Panc1 (cell line): ENCODE data around the gene FGF21. TPM values are rescaled to one million over a fixed set of nuclear protein-coding genes. Genes with fewer than 3 reads are reported as not detected.
A peak's percentile ranks its signal among the peaks of the same experiment; 100 is the strongest.

Experiments used
- ATAC-seq: fragments of 200-7000 bp; cut with Tn5 transposase; 2 replicates; pipeline ENCODE4 v1.9.1; 2020; ENCODE audit warnings: mild to moderate bottlenecking, moderate library complexity
- BruUV-seq: library from RNA; stranded (reverse); fragments of 400-500 nt; replicated peaks from 2 replicates; lab custom pipeline; 2021; lab: Mats Ljungman, UMichigan
- CTCF ChIA-PET: fragments of 300-600 bp; sonication (Branson Sonifier 250); formaldehyde crosslinking; loops from one replicate; lab custom pipeline; 2022; ENCODE audit warnings: antibody characterized with exemption; lab: Charles Lee
- POLR2A ChIA-PET: fragments of 300-600 bp; sonication (Branson Sonifier 250); formaldehyde crosslinking; loops from one replicate; lab custom pipeline; 2022; ENCODE audit warnings: antibody characterized with exemption; lab: Charles Lee
- DNase-seq: peaks from one replicate; pipeline ENCODE4 v3.0.0-alpha.2; 2010; ENCODE audit warnings: low read depth, low spot score
- H3K27ac ChIP-seq: 2 replicates; pipeline ENCODE4 v1.5.1; 2011; ENCODE audit warnings: mild to moderate bottlenecking, low read length, inconsistent platforms
- H3K27me3 ChIP-seq: fragments of 200-500 bp; sonication (Bioruptor generic); 2 replicates; pipeline ENCODE4 v1.6.0; 2014; ENCODE audit warnings: low read length, inconsistent platforms; ENCODE audit not compliant: control insufficient read depth, insufficient read depth
- H3K36me3 ChIP-seq: fragments of 200-500 bp; sonication (Bioruptor generic); 2 replicates; pipeline ENCODE4 v1.5.1; 2014; ENCODE audit warnings: inconsistent platforms, mild to moderate bottlenecking, low read length, moderate library complexity; ENCODE audit not compliant: control insufficient read depth, insufficient read depth
- H3K4me1 ChIP-seq: 2 replicates; pipeline ENCODE4 v1.5.1; 2011; ENCODE audit warnings: inconsistent platforms, mild to moderate bottlenecking, low read length, moderate library complexity; ENCODE audit not compliant: control insufficient read depth, insufficient read depth
- H3K4me3 ChIP-seq, 2 experiments: 2 replicates each; pipeline ENCODE4 v1.5.1; 2011 to 2012; ENCODE audit warnings: low read depth in 2 of 2, low read length in 2 of 2, mild to moderate bottlenecking in 2 of 2, inconsistent platforms in 1 of 2, moderate library complexity in 1 of 2
- H3K9me3 ChIP-seq: fragments of 200-500 bp; sonication (Bioruptor generic); 2 replicates; pipeline ENCODE4 v1.5.1; 2014; ENCODE audit warnings: low read depth, mild to moderate bottlenecking, inconsistent platforms, low read length, moderate library complexity; ENCODE audit not compliant: control insufficient read depth, insufficient read depth
- POLR2AphosphoS5 ChIP-seq: IDR thresholded peaks from 2 replicates; pipeline ENCODE4 v1.6.1; 2012; ENCODE audit warnings: mild to moderate bottlenecking, low read depth, low read length, moderate library complexity
- SIN3A ChIP-seq: IDR thresholded peaks from 2 replicates; pipeline ENCODE4 v1.6.1; 2012; ENCODE audit warnings: low read depth, mild to moderate bottlenecking, low read length, moderate library complexity, borderline replicate concordance; ENCODE audit not compliant: insufficient read depth
- TCF7L2 ChIP-seq: IDR thresholded peaks from 2 replicates; pipeline ENCODE4 v1.6.1; 2011; ENCODE audit warnings: mild to moderate bottlenecking, low read depth, low read length, inconsistent platforms
- in situ Hi-C: cut with HindIII; loops from 2 replicates; pipeline ENCODE4 v1.10.0; 2016; ENCODE audit warnings: low sequenced_read_pairs, low pct_unique_long_range_greater_than_20kb
- intact Hi-C: fragments of 100-400 bp; cut with micrococcal nuclease; formaldehyde crosslinking; loops from one replicate; pipeline ENCODE4 v1.10.0; 2022; ENCODE audit not compliant: unreplicated experiment
- total RNA-seq: library from RNA; stranded (reverse); gene quantifications from one replicate; pipeline ENCODE4 v1.2.1, GENCODE V29; 2021; ENCODE audit not compliant: unreplicated experiment
- TF ChIP-seq, protein P1 (sequence below), 2 experiments: IDR thresholded peaks; 2 replicates each; pipeline ENCODE4 v1.6.1; 2011 to 2012; ENCODE audit warnings: low read depth in 2 of 2, control low read depth in 1 of 2, low read length in 1 of 2, mild to moderate bottlenecking in 1 of 2, moderate library complexity in 1 of 2; ENCODE audit not compliant: insufficient read depth in 1 of 2
- TF ChIP-seq, protein P2 (sequence below): fragments of 450-650 bp; IDR thresholded peaks from 2 replicates; pipeline ENCODE4 v1.5.1; 2017; ENCODE audit warnings: mild to moderate bottlenecking

FGF21 gene
- total RNA-seq, 1 experiment from 2014 or later: not detected

DNA sequence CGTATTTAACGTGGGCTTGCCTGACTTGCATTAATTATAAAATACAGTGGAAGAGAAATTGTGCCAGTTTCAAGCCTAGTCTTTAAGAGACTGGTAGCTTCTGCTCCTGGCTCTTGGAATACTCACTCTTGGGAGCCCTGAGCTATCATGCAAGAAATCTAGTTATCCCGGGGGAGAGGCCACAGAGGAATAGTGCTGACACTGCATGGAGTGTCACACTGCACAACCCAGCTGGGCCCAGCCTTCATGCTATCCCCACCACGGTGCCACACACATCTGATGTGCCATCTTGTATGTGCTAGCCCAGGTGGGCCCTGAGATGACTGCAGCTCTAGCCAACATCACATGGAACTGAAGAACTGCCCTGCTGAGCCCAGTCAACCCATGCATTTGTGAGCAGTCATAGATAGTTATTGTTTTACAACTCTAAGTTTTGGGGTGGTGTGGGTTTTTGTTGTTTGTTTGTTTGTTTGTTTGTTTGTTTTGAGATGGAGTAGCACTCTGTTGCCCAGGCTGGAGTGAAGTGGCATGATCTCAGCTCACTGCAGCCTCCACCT lies 44.1 kb upstream of the FGF21 start:
- Histone ChIP-seq H3K27ac (no peak overlapping the region), H3K4me1 (no peaks in the 10 kb centered on the region), H3K27me3 (no peaks in the 10 kb centered on the region), H3K36me3 (no peaks in the 10 kb centered on the region; the same call in 1 of the 2 replicates), H3K9me3 (no peaks in the 10 kb centered on the region), H3K4me3 (no peak overlapping the region)
- DNase-seq: no peak
- TF ChIP-seq SIN3A (no peak), TCF7L2 (no peak), POLR2AphosphoS5 (no peak)
- TF ChIP-seq, protein P1, sequence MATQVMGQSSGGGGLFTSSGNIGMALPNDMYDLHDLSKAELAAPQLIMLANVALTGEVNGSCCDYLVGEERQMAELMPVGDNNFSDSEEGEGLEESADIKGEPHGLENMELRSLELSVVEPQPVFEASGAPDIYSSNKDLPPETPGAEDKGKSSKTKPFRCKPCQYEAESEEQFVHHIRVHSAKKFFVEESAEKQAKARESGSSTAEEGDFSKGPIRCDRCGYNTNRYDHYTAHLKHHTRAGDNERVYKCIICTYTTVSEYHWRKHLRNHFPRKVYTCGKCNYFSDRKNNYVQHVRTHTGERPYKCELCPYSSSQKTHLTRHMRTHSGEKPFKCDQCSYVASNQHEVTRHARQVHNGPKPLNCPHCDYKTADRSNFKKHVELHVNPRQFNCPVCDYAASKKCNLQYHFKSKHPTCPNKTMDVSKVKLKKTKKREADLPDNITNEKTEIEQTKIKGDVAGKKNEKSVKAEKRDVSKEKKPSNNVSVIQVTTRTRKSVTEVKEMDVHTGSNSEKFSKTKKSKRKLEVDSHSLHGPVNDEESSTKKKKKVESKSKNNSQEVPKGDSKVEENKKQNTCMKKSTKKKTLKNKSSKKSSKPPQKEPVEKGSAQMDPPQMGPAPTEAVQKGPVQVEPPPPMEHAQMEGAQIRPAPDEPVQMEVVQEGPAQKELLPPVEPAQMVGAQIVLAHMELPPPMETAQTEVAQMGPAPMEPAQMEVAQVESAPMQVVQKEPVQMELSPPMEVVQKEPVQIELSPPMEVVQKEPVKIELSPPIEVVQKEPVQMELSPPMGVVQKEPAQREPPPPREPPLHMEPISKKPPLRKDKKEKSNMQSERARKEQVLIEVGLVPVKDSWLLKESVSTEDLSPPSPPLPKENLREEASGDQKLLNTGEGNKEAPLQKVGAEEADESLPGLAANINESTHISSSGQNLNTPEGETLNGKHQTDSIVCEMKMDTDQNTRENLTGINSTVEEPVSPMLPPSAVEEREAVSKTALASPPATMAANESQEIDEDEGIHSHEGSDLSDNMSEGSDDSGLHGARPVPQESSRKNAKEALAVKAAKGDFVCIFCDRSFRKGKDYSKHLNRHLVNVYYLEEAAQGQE (IDR thresholded peaks at IDR 0.05; ENCODE audit: insufficient read depth in 1 of 2, low read depth in 2 of 2, low read length in 1 of 2): no peak
- TF ChIP-seq, protein P2, sequence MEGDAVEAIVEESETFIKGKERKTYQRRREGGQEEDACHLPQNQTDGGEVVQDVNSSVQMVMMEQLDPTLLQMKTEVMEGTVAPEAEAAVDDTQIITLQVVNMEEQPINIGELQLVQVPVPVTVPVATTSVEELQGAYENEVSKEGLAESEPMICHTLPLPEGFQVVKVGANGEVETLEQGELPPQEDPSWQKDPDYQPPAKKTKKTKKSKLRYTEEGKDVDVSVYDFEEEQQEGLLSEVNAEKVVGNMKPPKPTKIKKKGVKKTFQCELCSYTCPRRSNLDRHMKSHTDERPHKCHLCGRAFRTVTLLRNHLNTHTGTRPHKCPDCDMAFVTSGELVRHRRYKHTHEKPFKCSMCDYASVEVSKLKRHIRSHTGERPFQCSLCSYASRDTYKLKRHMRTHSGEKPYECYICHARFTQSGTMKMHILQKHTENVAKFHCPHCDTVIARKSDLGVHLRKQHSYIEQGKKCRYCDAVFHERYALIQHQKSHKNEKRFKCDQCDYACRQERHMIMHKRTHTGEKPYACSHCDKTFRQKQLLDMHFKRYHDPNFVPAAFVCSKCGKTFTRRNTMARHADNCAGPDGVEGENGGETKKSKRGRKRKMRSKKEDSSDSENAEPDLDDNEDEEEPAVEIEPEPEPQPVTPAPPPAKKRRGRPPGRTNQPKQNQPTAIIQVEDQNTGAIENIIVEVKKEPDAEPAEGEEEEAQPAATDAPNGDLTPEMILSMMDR: no peak
- ATAC-seq: no peak
- ChIA-PET CTCF (no interaction called here), POLR2A (no interaction called here)
- intact Hi-C loops: no loop called here
- no TSS peak for BruUV-seq
- in situ Hi-C loops: no loop called here

DNA sequence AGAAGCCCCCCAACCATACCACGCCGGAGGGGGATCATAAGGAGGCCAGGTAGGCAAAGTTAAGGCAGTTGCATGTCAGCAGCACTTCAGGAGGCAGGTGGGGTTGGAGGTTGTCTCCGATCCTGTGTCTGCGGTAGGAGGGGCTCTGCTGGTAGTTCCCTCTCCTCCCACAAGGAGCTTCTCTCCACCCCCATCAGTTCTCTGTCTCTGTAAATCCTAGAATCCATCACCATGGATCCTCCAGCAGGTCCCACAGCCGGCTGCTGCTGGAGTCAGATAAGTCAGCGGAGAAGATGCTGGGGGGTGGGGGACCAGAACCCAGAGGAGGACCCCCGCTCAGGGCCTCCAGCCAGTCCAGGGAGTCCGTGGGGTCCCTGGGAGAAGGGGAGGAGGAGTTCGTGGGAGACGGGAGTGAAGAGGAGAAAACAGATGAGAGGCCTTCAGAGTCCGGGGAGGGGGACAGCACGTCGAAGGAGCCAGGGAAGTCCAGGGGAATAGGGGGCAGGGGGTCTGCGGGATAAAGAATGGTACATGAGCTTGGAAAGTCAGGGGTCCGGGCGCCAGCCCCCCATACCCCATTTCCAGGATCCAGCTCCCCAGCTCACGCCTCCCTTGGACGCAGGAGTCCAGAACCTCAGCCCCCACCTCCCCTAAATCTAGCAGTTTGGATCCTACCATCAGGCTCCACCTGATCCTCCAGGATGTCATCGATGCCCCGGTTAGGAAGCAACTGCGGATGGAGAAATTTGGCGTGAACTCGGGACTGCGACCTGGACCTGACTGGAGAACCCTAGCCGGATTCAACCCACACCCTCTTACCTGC lies 42.1 kb upstream of the FGF21 start:
- Histone ChIP-seq H3K9me3 (no peaks in the 10 kb centered on the region), H3K27me3 (no peaks in the 10 kb centered on the region), H3K27ac (peak overlapping the region; percentile 79), H3K36me3 (no peaks in the 10 kb centered on the region; the same call in 1 of the 2 replicates), H3K4me1 (no peaks in the 10 kb centered on the region; the same call in 1 of the 2 replicates), H3K4me3 (peak overlapping the region; percentile 75 to 80)
- ChIA-PET POLR2A (no interaction called here), CTCF (interaction anchor here (0.6 kb wide), 1 partner anchor 65 kb away, joined by 5 read pairs; no protein-coding TSS in a partner anchor)
- no peak for ATAC-seq
- DNase-seq: no peak
- intact Hi-C loops: no loop called here
- in situ Hi-C loops: no loop called here
- no peak for TF ChIP-seq TCF7L2
- TF ChIP-seq, protein P1 (IDR thresholded peaks at IDR 0.05; ENCODE audit: insufficient read depth in 1 of 2, low read depth in 2 of 2, low read length in 1 of 2): no peak
- TF ChIP-seq SIN3A: no peak
- TF ChIP-seq, protein P2: no peak
- no peak for TF ChIP-seq POLR2AphosphoS5
- no TSS peak for BruUV-seq
